ENCODE results near the gene DRAM1.

DRAM1 gene

DNA sequence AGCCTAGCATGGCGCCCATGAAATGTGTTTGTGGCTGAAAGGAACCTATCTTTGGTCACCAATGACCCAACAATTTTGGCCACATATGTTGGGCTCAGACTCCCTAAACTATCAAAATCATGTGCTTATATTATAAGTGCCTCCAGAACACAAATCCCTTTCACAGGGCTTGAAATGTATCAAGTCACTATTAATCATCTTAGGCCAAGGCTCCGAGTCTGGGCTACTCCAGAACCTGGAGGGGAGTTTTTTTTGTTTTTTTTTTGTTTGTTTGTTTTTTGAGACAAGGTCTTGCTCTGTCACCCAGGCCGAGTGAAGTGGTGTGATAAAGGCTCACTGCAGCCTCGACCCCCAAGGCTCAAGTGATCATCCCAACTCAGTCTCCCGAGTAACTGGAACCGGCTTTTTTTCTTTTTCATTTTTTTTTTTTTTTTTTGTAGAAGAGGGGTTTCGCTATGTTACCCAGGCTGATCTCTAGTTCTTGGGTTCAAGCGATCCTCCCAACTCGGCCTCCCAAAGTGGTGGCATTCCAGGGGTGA, 989 bp upstream of the DRAM1 start:
- Histone ChIP-seq H3K9ac (ENCODE audit: low read length) (peak overlapping the region; percentile 96), H2AFZ (ENCODE audit: low read depth, low read length) (no peak overlapping the region), H4K20me1 (ENCODE audit: insufficient read depth, low read length) (peaks cover 9% of the 10 kb centered on the region; the same call in 1 of the 2 replicates), H3K4me3 (ENCODE audit: low read length) (peak overlapping the region; percentile 84), H3K4me2 (ENCODE audit: low read length) (peak overlapping the region; percentile 92), H3K27ac (ENCODE audit: low read length) (peak overlapping the region; percentile 84), H3K9me3 (ENCODE audit: insufficient read depth, low read length) (no peaks in the 10 kb centered on the region), H3K27me3 (ENCODE audit: low read depth, low read length) (no peaks in the 10 kb centered on the region), H3K79me2 (ENCODE audit: low read length) (peaks cover 43% of the 10 kb centered on the region), H3K36me3 (replicated peaks; ENCODE audit: low read depth, low read length) (peaks cover 21% of the 10 kb centered on the region), H3K4me1 (ENCODE audit: low read length) (peaks cover 47% of the 10 kb centered on the region)
- TF ChIP-seq EZH2phosphoT487 (IDR thresholded peaks at IDR 0.05; ENCODE audit: low read depth): no peak
- TF ChIP-seq, protein P1, sequence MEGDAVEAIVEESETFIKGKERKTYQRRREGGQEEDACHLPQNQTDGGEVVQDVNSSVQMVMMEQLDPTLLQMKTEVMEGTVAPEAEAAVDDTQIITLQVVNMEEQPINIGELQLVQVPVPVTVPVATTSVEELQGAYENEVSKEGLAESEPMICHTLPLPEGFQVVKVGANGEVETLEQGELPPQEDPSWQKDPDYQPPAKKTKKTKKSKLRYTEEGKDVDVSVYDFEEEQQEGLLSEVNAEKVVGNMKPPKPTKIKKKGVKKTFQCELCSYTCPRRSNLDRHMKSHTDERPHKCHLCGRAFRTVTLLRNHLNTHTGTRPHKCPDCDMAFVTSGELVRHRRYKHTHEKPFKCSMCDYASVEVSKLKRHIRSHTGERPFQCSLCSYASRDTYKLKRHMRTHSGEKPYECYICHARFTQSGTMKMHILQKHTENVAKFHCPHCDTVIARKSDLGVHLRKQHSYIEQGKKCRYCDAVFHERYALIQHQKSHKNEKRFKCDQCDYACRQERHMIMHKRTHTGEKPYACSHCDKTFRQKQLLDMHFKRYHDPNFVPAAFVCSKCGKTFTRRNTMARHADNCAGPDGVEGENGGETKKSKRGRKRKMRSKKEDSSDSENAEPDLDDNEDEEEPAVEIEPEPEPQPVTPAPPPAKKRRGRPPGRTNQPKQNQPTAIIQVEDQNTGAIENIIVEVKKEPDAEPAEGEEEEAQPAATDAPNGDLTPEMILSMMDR (IDR thresholded peaks at IDR 0.05; ENCODE audit: low read depth, low read length): no peak

DNA sequence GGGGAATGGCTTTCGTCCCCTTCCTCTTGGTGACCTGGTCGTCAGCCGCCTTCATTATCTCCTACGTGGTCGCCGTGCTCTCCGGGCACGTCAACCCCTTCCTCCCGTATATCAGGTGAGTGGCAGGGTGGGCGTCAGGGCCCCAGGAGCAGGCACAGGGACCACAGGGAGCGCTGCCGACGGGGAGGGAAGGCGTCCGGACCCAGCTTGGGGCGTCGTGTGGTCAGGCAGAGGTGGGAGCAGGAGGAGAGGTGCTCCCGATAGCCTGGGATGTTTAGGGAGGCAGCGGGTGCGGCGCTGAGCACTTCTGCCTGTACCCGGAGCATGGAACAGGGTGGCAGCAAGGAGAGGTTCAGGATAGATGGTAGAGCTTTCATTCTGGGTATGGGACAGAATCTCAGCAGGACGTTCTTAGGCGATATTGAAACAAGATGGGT, 444 bp downstream of the DRAM1 start:
- peaks cover 56% of the 10 kb centered on the region for H3K79me2 ChIP-seq (ENCODE audit: low read length)
- H3K27ac ChIP-seq (ENCODE audit: low read length): peak overlapping the region; percentile 84
- peaks cover 17% of the 10 kb centered on the region; the same call in 1 of the 2 replicates for H4K20me1 ChIP-seq (ENCODE audit: insufficient read depth, low read length)
- peak overlapping the region; percentile 84 for H3K4me3 ChIP-seq (ENCODE audit: low read length)
- no peak overlapping the region for H2AFZ ChIP-seq (ENCODE audit: low read depth, low read length)
- peak overlapping the region; percentile 92 for H3K4me2 ChIP-seq (ENCODE audit: low read length)
- peaks cover 53% of the 10 kb centered on the region for H3K4me1 ChIP-seq (ENCODE audit: low read length)
- no peaks in the 10 kb centered on the region for H3K27me3 ChIP-seq (ENCODE audit: low read depth, low read length)
- H3K9me3 ChIP-seq (ENCODE audit: insufficient read depth, low read length): no peaks in the 10 kb centered on the region
- H3K36me3 ChIP-seq (replicated peaks; ENCODE audit: low read depth, low read length): peaks cover 31% of the 10 kb centered on the region
- TF ChIP-seq EZH2phosphoT487 (IDR thresholded peaks at IDR 0.05; ENCODE audit: low read depth): no peak
- TF ChIP-seq, protein P1 (IDR thresholded peaks at IDR 0.05; ENCODE audit: low read depth, low read length): no peak
- H3K9ac ChIP-seq (ENCODE audit: low read length): peak overlapping the region; percentile 96

DNA sequence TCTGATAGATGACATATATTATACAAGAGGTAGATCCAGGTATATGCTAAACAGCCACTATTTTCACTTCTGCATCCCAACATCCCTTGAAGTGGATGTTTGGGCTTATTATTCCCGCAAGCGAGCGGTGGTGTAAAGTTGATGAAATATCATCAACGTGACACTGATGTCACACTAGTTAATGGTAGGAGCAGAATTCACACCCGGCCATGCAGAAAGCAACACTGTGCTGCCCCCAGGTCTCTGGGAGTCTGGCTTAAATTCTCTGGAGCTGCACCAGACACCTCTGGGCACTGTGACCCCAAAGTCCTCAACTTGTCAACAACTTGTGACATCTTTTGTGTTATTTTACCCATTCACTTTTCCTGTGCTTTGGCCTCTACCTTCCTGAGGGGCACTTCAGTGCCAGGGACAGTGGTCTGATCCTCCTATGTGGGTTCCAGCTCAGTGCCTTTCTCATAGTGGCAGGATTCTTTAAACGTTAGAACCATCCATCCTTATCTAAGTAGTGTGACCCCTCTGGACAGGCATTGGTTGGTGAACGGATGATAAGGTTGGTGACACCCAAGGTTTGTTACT, 952 bp downstream of the DRAM1 start:
- Histone ChIP-seq H3K9me3 (ENCODE audit: insufficient read depth, low read length) (no peaks in the 10 kb centered on the region), H3K79me2 (ENCODE audit: low read length) (peaks cover 60% of the 10 kb centered on the region), H4K20me1 (ENCODE audit: insufficient read depth, low read length) (peaks cover 18% of the 10 kb centered on the region; the same call in 1 of the 2 replicates), H3K36me3 (replicated peaks; ENCODE audit: low read depth, low read length) (peaks cover 33% of the 10 kb centered on the region), H2AFZ (ENCODE audit: low read depth, low read length) (no peak overlapping the region), H3K27ac (ENCODE audit: low read length) (peak overlapping the region; percentile 84), H3K4me1 (ENCODE audit: low read length) (peaks cover 56% of the 10 kb centered on the region), H3K4me2 (ENCODE audit: low read length) (peak overlapping the region; percentile 92), H3K27me3 (ENCODE audit: low read depth, low read length) (no peaks in the 10 kb centered on the region), H3K4me3 (ENCODE audit: low read length) (peak overlapping the region; percentile 84), H3K9ac (ENCODE audit: low read length) (peak overlapping the region; percentile 96)
- no peak for TF ChIP-seq EZH2phosphoT487 (IDR thresholded peaks at IDR 0.05; ENCODE audit: low read depth)
- TF ChIP-seq, protein P1 (IDR thresholded peaks at IDR 0.05; ENCODE audit: low read depth, low read length): no peak

DNA sequence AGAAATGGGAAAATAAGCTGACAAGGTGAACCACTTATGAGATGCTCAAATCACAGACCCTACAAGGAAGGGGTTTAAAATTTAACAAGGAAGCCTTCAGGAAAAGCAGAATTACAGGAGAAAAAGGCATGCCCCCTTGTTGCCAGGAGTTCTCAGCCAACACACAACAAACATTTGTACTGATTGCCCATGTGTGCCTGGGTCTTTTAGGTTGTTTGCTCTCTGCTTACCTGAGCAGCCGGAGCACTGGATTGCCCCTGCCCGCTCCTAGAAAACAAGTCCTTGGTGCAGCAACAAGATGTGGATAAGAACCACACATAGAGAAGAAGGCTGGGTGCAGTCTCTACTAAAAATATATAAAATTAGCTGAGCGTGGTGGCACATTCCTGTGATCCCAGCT, 3.4 kb downstream of the DRAM1 start:
- Histone ChIP-seq H4K20me1 (ENCODE audit: insufficient read depth, low read length) (peaks cover 26% of the 10 kb centered on the region), H3K79me2 (ENCODE audit: low read length) (peaks cover 84% of the 10 kb centered on the region), H3K4me1 (ENCODE audit: low read length) (peaks cover 59% of the 10 kb centered on the region), H3K9me3 (ENCODE audit: insufficient read depth, low read length) (no peaks in the 10 kb centered on the region), H2AFZ (ENCODE audit: low read depth, low read length) (no peak overlapping the region), H3K4me2 (ENCODE audit: low read length) (peak overlapping the region; percentile 20; the same call in 1 of the 2 replicates), H3K4me3 (ENCODE audit: low read length) (no peak overlapping the region), H3K9ac (ENCODE audit: low read length) (no peak overlapping the region), H3K36me3 (replicated peaks; ENCODE audit: low read depth, low read length) (peaks cover 45% of the 10 kb centered on the region), H3K27me3 (ENCODE audit: low read depth, low read length) (no peaks in the 10 kb centered on the region), H3K27ac (ENCODE audit: low read length) (no peak overlapping the region)
- TF ChIP-seq, protein P1 (IDR thresholded peaks at IDR 0.05; ENCODE audit: low read depth, low read length): no peak
- no peak for TF ChIP-seq EZH2phosphoT487 (IDR thresholded peaks at IDR 0.05; ENCODE audit: low read depth)
